IPS-15b (cell line): ENCODE data around the gene WDTC1.

ENCODE experiments used
- H3K27me3 ChIP-seq: one replicate; pipeline ENCODE4 v1.6.1; 2013; ENCODE audit warnings: low read length; ENCODE audit not compliant: control insufficient read depth, insufficient read depth
- H3K36me3 ChIP-seq: one replicate; pipeline ENCODE4 v1.6.1; 2013; ENCODE audit warnings: low read length; ENCODE audit not compliant: control insufficient read depth, insufficient read depth
- H3K4me1 ChIP-seq: one replicate; pipeline ENCODE4 v1.6.1; 2013; ENCODE audit warnings: mild to moderate bottlenecking, low read length; ENCODE audit not compliant: control insufficient read depth, insufficient read depth
- H3K4me3 ChIP-seq: one replicate; pipeline ENCODE4 v1.5.1; 2013; ENCODE audit warnings: low read depth, low read length
- H3K9ac ChIP-seq: one replicate; pipeline ENCODE4 v1.6.1; 2013; ENCODE audit warnings: low read depth, mild to moderate bottlenecking, low read length
- H3K9me3 ChIP-seq: one replicate; pipeline ENCODE4 v1.6.1; 2013; ENCODE audit warnings: mild to moderate bottlenecking, low read length; ENCODE audit not compliant: control insufficient read depth, insufficient read depth

Gene WDTC1

DNA sequence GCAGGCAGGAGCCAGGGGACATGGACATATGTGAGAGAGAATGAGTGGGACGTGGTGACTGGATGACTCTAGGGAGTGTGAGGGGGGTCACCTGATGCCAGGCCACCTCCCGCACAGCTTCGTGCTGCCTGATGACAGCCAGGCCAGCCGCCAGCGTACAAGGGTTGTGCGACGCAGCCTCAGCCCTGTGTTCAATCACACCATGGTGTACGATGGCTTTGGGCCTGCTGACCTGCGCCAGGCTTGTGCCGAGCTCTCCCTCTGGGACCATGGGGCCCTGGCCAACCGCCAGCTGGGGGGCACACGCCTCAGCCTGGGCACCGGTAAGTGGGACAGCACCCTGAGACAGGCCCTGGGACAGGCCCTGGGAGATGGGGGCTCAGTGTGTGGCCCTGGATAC lies 118.7 kb downstream of the WDTC1 start:
- H3K4me3 ChIP-seq = no peak overlapping the region
- peaks cover 5% of the 10 kb centered on the region for H3K4me1 ChIP-seq
- no peak overlapping the region for H3K9ac ChIP-seq
- H3K27me3 ChIP-seq = peaks cover 12% of the 10 kb centered on the region
- H3K36me3 ChIP-seq = no peaks in the 10 kb centered on the region
- no peaks in the 10 kb centered on the region for H3K9me3 ChIP-seq

DNA sequence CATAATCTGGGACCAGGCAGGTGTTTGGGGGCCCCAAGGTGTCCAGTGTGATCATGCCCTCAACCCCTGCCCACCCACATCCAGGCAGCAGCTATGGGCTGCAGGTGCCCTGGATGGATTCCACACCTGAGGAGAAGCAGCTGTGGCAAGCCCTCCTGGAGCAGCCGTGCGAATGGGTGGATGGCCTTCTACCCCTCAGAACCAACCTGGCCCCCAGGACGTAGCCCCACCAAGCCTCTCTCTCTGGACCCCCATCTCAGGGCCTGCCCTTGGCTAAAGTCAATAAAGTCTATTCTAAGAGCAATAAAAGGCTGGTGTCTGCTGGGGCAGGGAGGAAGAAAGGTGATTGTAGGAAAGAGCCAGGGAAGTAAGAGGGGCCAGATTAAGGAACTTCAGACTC lies 119.2 kb downstream of the WDTC1 start:
- peaks cover 5% of the 10 kb centered on the region for H3K4me1 ChIP-seq
- no peak overlapping the region for H3K9ac ChIP-seq
- no peaks in the 10 kb centered on the region for H3K36me3 ChIP-seq
- no peaks in the 10 kb centered on the region for H3K9me3 ChIP-seq
- no peak overlapping the region for H3K4me3 ChIP-seq
- H3K27me3 ChIP-seq = peaks cover 17% of the 10 kb centered on the region

DNA sequence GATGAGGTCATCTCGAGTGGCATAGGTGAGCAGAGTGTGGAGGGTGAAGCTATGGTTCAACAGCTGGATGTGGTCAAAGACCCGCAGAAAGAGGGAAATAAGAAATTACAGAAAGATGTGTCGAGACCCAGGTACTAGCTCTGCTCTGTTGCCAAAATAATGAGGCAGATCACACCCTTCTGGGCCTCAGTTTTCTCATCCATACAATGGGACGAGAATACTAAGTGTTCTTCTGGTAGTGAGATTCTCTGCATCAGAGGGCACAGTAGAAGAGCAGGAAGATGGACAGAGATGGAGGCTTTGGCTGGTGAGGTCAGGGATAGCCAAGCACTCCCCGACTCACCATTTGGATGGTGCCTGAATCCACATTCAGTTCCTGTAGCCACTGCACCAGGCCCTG lies 121.3 kb downstream of the WDTC1 start:
- H3K9ac ChIP-seq = no peak overlapping the region
- no peaks in the 10 kb centered on the region for H3K9me3 ChIP-seq
- H3K36me3 ChIP-seq = no peaks in the 10 kb centered on the region
- H3K4me3 ChIP-seq = no peak overlapping the region
- peaks cover 3% of the 10 kb centered on the region for H3K4me1 ChIP-seq
- H3K27me3 ChIP-seq = peaks cover 29% of the 10 kb centered on the region

DNA sequence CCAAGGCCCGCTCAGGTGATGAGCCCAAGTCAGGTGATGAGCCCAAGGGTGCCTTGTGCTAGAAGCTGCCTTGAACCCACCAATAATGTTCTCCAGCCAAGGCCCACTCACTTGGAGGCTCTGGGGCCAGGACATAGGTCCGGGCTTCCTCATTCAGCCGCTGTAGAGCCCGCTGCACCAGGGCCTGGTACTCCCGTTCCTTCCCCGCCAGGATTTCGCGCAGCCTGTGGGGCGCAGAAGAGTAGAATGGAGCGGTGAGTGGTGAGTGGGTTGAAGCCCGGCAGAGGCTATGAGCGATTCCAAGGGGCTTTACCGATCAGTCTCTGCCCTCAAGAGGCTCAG lies 121.8 kb downstream of the WDTC1 start:
- Histone ChIP-seq H3K36me3 (no peaks in the 10 kb centered on the region), H3K4me3 (no peak overlapping the region), H3K27me3 (peaks cover 35% of the 10 kb centered on the region), H3K9me3 (no peaks in the 10 kb centered on the region), H3K4me1 (peaks cover 3% of the 10 kb centered on the region), H3K9ac (no peak overlapping the region)

DNA sequence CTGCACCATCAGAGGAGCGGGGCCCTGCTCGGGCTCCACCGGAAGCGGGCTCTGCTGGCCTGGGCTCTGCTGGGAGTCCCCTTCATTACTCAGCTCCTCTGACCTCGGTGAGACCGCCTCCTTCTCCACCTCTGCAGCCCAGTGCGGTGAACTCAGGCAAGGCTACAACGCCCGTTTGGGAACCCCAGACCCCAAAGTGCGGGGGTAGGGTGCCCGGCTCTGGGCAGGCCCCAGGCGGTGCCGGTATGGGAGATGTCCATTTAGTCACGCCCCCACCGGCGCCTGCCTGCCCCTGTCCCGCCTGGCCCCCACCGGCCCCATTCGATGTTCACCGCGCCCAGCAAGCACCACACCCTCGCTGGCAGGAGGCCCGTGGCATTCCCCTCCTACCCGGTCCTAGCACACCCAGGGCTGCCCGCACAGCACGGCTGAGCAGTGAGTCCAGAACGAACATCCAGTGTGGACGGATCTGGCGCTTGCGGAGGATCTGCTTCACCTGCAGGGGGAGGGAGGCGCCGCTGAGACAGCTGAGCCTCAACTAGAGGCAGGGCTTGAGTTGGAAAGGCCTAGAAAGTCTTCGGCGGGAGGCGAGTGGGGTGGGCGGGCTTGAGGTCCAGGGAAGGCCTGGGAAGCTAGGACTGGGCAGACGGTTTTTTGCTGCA lies 122.3 kb downstream of the WDTC1 start:
- Histone ChIP-seq H3K4me3 (no peak overlapping the region), H3K9me3 (no peaks in the 10 kb centered on the region), H3K9ac (no peak overlapping the region)

DNA sequence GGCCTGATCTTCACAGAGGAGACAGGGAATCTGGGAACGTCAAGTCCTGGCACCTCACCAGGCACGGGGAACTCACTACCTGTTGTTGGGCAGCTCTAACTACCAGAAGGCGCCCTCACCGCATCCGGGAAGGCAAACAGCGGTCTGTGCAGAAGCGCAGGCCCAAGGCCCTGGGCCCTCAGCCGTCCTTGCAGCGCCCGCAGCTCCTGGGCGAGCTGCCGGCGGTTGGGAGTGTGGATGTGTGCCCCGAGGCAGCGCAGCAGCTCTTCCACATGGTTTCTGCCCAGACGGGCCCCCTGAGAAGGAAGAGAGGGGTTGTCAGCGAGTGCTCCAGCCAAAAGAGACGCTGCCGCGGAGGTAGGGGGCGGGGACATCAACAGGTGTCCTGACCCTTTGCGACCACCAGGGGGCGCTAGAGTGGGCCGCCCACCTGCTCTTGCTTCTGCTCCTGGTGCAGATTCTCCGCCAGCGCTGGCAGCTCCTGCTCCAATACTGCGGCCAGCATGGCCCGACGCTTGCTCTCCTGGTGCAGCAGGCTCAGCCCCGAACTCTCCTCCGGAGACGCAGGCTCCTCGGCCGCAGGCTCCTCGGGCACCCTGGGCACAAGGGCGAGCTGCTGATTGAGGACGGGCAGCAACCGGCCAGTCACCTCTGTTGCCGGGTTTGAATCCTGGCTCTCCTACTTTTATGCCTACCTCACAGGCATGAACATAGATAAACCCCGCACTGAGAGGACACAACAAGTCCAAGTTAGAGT lies 123.0 kb downstream of the WDTC1 start:
- H3K4me3 ChIP-seq = peak overlapping the region; percentile 39
- H3K9ac ChIP-seq = no peak overlapping the region
- peaks cover 3% of the 10 kb centered on the region for H3K4me1 ChIP-seq
- no peaks in the 10 kb centered on the region for H3K9me3 ChIP-seq
- peaks cover 45% of the 10 kb centered on the region for H3K27me3 ChIP-seq
- no peaks in the 10 kb centered on the region for H3K36me3 ChIP-seq

More for the DNA sequence above, 122.3 kb downstream of the WDTC1 start:
- peaks cover 3% of the 10 kb centered on the region for H3K4me1 ChIP-seq
- peaks cover 40% of the 10 kb centered on the region for H3K27me3 ChIP-seq
- H3K36me3 ChIP-seq = no peaks in the 10 kb centered on the region
